GM19463 (cell line): ENCODE data around the gene NMT2.

ENCODE experiments used
- ATAC-seq: cut with Tn5 transposase; IDR thresholded peaks from one replicate; pipeline ENCODE4 v1.9.1; 2021; ENCODE audit warnings: mild to moderate bottlenecking, moderate library complexity; ENCODE audit not compliant: unreplicated experiment

Gene NMT2

GRCh38 chr10:15182540-15183207 lies 14.2 kb upstream of the NMT2 start:
- ATAC-seq = no peak

- no peak for ATAC-seq
Observed at GRCh38 chr10:15181576-15182156, 13.2 kb upstream of the NMT2 start.

- no peak for ATAC-seq
Observed at GRCh38 chr10:15180736-15181135, 12.2 kb upstream of the NMT2 start.

- no peak for ATAC-seq
Observed at GRCh38 chr10:15176269-15176668, 7.8 kb upstream of the NMT2 start.

GRCh38 chr10:15175587-15175986 lies 7.1 kb upstream of the NMT2 start:
- ATAC-seq = no peak

GRCh38 chr10:15172306-15172840 lies 3.9 kb upstream of the NMT2 start:
- no peak for ATAC-seq

- no peak for ATAC-seq
Observed at GRCh38 chr10:15169555-15170401, 1.3 kb upstream of the NMT2 start.

GRCh38 chr10:15168786-15169554 lies 477 bp upstream of the NMT2 start:
- ATAC-seq = peak; percentile 46

GRCh38 chr10:15167411-15168290 lies 842 bp downstream of the NMT2 start:
- peak; percentile 39 for ATAC-seq

- ATAC-seq = no peak
Observed at GRCh38 chr10:15166325-15166724, 2.2 kb downstream of the NMT2 start.

- ATAC-seq = no peak
Observed at GRCh38 chr10:15163253-15163828, 5.2 kb downstream of the NMT2 start.

- ATAC-seq = no peak
Observed at GRCh38 chr10:15158972-15159371, 9.5 kb downstream of the NMT2 start.

GRCh38 chr10:15158448-15158847 lies 10.0 kb downstream of the NMT2 start:
- no peak for ATAC-seq

- no peak for ATAC-seq
Observed at GRCh38 chr10:15155978-15156656, 12.4 kb downstream of the NMT2 start.

- no peak for ATAC-seq
Observed at GRCh38 chr10:15152556-15152955, 15.9 kb downstream of the NMT2 start.

- no peak for ATAC-seq
Observed at GRCh38 chr10:15150563-15150962, 17.9 kb downstream of the NMT2 start.

- no peak for ATAC-seq
Observed at GRCh38 chr10:15149042-15149771, 19.3 kb downstream of the NMT2 start.

- ATAC-seq = no peak
Observed at GRCh38 chr10:15147594-15148392, 20.7 kb downstream of the NMT2 start.
